Measurements from ENCODE around the gene ZNF853. TPM values are rescaled to one million over a fixed set of nuclear protein-coding genes. Genes with fewer than 3 reads are reported as not detected.
"Not testable (repeated sequence)": the region's sequence is repeated elsewhere in the genome, so short reads cannot be mapped to it uniquely, and the experiment has no call there.

The ZNF853 gene
- polyA plus RNA-seq, 5 donors: 11.6 to 19.4 (median 12.6) TPM

DNA sequence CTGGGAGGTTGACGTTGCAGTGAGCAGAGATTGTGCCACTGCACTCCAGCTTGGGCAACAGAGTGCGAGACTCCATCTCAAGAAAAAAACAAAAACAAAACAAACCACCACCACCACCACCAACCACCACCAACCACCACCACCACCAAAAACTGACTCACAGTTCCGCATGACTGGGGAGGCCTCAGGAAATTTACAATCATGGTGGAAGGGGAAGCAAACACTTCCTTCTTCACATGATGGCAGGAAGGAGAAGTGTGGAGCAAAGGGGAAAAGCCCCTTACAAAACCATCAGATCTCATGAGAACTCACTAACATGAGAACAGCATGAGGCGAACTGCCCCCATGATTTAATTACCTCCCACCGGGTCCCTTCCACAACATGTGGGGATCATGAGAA lies 19.6 kb downstream of the ZNF853 start:
- DNase-seq: not testable (repeated sequence)

DNA sequence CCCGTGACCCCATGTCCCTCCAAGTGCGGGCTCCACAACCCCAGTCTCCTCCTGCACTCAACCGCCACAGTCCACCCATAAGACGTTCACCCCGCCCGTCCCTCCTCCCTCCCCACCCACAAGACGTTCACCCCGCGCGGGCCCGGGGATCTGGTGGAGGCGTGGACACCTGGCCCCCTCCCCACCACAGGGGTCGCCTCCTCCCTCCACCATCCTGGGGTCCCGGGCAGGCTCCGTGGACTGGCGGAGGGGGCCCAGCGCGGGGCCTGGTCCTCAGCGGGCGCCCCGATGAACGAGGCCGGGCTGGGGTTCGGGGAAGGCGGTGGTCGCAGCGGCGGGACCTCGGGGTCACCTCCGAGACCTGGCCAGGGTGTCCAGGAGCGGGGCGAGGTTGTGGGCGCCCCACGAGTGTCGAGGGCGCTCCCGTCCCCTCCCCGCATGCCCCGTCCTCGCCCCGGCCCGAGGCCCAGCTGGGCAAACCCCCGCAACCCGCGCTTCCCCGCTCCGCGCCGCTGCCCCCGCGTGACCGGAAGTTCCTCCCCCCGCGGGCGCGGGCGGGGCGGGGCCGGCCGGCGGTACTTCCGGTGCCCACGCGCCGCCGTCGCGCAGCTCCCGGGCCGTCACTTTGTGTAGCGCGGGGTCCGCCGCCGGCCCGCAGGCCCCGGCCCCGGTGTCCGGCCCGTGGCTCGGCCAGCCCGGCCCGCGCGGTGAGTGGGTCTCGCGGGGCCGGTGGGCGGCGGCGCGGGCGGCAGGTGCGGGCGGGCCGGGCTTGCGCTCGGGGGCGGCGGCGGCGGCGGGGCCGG lies 21.5 kb downstream of the ZNF853 start, which contains the start of gene ZNF316:
Gene ZNF316 (plus strand): TSS at position 578 of the 803 bp plus-strand sequence. CDS start 5,092 bp downstream, outside the sequence.
- DNase-seq: peak in 1 of 2 donors; percentile 28

DNA sequence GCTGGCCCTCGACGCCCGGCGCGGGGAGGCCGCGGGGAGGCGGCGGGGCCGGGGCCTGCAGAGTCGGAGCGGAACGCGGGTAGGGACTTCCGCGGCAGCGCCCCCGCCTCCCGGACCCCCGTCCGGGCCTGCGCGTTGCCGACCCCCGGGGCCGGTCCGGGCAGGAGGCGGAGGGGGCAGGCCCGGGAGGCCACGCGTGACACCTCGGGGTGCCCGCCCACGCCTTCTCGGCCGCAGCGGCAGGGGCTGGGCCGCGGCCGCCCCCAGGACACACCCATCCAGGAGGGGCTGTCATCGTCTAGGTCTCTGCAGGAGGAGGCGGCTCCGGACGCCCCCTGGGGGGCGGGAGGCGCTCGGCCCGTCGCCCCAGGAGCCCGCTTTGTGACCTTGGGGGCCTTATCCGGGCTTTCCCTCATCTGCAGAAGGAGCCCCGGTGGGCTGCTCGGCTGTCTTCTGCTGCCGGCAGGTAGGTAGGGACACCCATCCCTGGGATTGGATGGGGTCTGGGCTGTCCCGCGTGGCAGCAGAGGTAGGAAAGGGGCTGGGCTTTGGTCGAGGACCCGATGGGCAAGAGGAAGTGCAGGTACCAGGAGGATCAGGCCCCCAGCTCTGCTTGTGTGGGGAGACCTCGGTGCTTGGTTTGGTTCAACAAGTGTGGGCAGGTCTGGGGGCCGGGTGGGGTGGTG lies 22.3 kb downstream of the ZNF853 start:
- peak in 1 of 2 donors; percentile 10 for DNase-seq

DNA sequence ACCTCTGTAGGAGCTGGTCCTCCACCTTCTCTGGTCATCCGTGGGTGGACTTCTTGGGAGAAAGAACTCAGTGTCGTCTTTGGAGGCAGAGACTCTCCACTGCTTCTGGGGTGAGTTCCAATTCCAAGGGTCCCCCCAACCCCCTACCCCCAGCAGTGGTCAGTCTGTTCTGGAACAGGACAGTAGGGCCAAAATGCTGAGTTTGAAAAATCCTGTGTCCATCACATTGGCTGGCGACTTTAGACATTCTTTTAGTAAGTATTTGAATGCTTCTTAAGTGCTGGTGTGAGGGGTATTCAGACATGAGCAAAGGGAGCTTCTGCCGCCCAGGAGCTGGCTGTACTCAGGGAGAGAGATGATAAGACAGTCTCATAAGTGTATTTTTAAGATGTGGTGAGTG lies 23.6 kb downstream of the ZNF853 start:
- DNase-seq: no peak

DNA sequence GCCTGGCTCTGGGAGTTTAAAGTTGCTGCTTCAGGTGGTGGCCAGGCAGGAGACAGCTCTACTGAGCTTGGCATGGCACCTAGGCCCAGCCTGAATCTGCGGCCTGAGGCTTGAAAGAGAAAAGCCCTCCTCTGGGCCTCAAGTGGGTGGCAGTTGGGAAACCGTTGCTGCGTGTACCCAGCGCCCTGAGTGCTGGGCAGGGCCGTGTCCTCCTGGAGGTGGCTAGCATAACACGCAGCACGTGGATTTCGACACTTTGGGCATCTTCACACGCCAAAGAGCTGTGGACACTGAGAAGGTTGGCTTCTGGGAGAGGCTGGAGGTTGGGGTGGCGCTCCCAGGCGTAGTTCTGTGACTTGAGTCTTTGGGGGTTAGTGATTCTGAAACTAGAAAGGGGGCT lies 24.2 kb downstream of the ZNF853 start:
- DNase-seq: no peak

DNA sequence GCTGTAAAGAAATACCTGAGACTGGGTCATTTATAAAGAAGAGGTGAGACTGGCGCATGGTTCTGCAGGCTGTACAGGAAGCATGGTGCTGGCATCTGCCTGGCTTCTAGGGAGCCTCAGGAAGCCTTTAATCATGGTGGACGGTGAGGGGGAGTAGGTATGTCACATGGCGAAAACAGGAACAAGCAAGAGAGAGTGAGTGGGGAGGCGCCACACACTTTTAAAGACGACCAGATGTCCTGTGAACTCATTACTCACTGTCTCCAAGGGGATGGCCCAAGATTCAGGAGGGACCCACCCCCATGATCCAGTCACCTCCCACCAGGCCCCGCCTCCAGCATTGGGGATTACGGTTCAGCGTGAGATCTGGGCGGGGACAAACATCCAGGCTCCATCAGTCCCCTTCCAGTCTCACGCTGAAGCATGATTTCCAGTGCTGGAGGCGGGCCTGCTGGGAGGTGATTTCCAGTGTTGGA lies 24.9 kb downstream of the ZNF853 start:
- no peak for DNase-seq

DNA sequence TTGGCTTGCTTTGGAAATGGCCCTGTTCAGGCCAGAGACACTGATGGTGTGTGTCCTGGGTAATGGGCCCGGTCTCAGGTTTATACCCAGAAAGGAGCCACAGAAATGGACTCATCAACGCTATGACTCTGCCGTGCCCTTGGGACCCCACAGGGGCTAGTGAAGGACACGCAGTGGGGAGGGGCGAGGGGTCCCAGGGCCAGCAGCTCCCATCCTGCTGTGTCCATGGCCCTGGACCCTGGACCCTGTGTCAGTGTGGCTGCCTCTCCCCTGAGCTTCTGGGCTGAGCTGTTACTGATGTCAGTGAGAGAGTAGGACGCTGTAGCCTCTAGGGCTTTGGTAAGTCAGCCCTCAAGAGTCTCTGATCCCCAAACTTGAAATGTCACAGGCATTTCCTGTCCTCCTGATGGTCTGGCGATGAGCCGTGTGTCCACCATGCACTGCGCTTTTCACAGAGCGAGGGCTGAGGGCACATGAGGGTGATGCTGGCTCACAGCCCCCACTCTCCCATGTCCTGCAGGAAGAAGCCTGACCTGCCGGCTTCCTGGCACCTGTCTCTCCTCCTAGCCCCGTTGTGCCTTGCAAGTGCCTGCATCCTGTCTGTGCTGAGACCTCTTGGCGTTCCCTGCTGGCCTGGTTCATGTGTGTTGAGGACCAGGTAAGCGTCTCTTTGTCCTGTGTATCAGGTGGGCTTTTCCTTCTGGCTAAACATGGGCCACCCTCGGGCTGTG lies 26.1 kb downstream of the ZNF853 start:
- DNase-seq: no peak

DNA sequence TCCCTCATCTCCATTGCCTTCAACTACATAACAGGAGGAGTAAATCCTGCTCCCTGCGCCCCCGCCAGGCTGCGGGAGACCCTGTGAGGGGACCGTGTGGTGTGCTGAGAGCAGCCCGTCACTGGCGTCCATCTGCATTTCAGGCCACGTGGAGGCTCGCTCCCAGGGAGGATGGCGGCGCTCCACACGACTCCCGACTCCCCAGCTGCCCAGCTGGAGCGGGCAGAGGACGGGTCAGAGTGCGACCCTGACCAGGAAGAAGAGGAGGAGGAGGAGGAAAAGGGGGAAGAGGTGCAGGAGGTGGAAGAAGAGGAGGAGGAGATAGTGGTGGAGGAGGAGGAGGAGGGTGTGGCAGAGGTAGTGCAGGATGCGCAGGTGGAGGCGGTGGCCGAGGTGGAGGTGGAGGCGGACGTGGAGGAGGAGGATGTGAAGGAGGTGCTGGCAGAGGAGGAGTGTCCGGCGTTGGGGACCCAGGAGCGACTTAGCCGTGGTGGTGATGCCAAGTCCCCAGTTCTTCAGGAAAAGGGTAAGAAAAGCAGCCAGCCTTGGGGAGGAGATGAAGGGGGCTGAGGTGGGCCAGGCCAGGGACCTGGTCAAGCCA lies 26.9 kb downstream of the ZNF853 start:
- no peak for DNase-seq

DNA sequence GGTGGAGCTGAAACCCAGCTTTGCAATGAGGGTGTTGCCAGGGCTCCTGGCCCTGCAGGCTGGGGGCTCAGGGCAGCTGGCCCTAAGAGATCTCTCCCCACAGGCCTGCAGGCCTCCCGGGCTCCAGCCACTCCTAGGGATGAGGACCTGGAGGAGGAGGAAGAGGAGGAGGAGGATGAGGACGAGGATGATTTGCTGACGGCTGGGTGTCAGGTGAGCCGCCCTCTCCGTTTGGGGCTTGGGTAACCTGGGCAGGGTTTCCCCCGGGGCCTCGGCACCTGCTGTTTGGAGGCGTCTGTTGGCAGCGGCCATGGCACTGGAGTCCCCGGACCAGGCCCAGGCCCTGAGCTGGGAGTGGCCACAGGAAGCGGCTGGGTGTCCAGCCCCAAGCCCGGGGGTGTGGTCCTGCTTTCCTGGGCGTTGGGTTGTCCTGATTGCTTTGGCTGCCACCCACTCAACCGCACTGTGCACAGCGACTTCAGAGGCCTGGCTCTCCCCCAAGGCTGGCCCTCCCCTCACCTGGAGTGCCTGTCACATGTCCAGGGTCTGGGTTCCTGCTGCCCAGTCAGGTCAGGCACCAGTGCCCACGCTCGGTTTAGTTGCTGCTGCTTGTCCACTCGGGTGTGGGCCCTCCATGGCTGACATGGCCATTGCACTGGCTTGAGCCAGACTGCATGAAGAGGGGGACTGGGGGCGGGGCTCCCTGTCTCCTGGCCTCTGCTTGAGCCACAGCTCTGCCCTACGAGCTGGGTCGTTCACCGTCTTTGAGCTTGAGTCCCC lies 27.6 kb downstream of the ZNF853 start:
- DNase-seq: no peak

DNA sequence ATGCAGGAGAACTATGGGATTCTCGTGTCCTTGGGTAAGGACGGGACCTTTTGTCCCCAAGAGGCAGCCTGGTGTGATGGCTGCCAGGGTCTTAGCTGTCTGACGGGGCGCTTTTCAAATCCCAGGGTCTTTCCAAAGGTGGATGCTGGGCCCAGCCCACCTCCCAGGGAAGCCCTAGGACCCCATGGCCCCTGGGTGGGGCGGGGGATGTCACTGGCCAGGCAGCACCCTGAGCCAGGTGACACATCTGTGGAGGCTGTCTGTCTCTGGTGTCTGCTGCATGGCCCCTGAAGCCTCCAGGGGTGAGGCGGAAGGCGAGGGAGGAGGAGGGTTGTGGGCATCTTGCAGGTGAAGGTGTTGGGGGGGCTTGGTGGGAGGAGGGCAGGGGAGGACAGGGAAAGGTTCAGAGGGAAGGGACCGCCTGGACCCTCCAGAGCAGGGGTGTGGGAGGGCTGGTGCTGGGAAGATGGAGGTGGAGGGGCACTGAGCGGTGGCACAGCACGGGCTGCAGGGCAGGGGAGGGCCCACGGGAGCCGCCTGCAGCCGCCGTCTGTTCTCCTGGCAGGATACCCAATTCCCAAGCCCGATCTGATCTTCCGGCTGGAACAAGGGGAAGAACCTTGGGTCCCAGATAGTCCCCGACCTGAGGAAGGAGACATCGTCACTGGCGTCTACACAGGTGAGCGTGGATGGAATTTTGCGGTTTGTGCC lies 28.7 kb downstream of the ZNF853 start:
- no peak for DNase-seq

DNA sequence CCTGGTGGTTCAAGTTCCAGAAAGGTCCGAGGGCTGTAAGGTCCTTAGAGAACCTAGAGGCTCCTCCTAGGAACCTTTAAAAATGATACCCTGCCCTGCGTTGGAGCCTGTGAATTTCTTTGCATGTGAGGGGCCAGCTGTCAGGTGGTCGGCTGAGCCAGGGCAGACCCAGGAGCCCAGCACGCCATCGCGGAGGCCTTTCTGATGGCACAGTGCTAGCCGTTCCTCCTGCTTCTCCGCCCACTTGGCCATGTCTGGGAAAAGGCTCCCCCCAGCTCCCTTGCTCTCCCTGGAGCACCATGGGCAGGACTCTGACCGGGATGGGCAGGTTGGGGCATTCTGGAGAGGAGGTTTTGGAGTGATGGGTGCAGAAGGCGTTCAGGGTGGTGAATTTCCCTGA lies 29.3 kb downstream of the ZNF853 start:
- DNase-seq: no peak

DNA sequence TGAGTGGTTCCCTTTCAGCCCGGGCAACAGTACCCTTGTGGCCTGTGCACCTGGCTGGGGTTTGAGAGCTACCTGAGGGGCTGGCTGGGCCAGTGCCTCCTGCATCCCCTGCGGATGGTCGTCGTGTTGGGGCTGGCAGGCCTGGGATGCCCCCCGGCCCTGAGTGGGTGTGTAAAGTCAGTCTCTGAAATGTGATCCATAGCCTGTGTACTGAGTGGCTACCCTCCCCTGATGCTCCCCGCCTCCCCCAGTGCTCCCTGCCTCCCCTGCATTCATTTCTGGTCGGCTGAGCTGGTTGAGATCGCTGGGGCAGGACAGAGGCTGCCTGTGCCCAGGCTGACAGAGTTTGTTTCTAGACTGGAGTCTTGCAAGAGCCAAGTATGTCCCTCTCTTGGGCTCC lies 31.1 kb downstream of the ZNF853 start:
- no peak for DNase-seq

DNA sequence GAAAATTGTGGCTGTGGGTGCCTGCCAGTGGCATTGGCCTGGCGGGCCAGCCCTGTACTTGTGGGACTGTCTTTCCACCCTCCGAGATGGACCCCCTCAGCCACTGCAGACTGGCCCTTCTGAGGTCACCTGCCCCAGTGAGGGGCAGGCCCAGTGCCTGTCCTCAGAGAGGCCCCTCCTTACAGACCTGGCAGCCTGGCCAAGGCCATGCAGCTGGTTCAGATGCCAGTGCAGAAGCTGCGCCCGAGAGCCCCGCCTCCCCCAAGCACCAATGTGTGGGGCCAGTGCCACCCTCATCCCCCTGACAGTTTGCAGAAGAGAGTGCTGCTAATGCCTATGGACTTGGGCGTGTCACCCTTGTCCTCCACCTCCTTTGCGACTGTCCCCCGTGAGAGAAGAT lies 31.7 kb downstream of the ZNF853 start:
- no peak for DNase-seq

DNA sequence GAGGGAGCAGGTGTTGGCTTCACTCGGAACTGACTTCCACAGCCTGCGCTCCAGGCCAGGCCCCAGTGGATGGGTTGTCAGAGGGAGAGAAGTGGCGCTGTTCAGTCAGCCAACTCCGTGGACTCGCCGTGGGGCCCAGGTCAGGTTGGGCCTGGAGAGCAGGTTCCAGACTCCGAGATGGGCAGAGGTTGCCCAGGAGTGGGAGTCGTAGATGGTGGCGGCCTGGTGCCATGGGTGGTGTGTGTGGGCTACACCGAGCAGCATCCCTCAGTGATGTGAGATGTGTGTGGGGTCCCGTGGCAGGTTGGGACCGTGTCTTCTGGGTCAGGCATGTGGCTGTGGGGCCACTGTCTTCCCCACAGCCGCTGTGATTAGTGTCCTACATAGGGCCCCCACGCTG lies 32.1 kb downstream of the ZNF853 start:
- DNase-seq: no peak

DNA sequence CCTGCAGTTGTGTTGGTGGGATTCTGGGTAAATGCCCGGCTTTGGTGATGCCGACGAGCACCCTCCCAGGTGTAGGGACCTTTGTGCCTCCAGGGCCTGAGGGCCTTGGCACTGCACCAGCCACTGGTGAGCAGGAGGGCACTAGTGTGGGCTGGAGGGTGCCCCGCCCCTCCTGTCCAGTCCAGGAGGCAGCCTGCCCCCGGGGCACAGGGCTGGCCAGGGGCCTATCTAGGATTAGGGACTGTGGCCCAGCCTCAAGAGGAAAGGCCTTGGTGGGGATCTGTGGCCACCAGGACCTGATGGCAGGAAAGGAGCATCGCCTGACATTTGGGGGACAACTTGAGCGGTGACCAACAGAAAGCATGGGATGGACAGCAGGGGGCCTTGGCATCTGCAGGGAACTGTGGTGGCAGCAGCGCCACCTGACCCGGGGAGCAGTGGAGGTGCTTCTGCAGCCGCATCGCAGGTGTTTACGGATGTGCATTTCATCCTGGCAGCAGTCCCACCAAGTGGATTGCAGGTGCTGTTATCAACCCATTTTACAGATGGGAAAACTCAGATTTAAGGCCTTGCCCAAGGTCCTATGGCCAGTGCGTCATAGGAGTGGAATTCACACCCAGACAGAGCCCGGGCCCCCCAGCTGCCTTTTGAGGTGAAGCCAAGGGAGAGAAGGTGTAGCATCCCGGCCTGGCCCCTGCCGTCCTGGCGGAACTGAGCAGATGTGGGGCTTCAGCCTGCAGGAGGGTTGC lies 32.8 kb downstream of the ZNF853 start:
- DNase-seq: no peak

DNA sequence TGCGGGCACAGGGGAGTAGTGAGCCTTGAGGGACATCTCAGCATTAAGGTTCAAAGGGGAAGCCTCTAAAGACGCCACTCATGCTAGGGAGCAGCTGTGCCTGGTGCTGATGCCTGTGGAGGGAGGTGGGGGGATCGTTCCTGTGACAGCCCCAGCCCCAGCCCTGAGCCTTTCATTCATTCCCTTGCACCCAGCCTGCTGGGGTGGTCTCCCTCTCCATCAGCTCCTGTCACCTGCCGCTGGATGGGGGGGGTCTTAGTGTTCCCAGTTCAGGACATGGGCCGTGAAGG lies 33.4 kb downstream of the ZNF853 start:
- DNase-seq: no peak

DNA sequence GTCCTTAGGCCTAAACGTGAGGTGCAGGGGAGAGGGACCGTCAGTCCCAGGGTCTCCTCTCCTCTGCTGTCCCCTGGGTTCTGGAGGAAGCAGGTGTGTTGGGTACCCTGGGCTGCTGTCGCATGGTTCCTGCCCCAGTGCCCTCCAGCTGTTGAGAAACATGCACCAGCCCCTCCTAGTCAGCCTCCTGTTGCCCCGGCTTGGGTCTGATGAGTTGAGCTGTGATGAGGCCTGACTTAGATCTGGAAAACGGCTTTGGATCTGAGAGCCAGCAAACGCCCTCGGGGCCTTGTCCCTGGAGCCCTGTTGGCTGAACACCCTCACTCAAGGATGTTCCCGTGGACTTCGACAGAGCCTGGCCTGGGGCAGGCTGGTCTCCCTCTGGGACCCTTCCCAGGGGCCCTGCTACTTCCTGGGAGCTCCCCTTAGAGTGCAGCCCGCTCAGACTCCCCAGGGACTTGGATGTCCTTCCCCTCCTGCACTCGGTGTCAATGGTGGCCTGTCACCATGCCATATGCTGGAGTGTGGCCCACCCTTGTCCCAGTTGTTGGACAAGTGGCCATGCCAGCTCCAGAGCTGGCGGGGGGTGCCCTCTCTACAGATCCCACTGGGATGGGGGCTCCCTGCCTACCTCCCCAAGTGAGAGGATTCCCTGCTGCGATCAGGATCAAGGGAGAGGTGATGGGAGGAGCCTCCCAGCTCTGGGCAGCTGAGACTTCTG lies 34.0 kb downstream of the ZNF853 start:
- DNase-seq: no peak

DNA sequence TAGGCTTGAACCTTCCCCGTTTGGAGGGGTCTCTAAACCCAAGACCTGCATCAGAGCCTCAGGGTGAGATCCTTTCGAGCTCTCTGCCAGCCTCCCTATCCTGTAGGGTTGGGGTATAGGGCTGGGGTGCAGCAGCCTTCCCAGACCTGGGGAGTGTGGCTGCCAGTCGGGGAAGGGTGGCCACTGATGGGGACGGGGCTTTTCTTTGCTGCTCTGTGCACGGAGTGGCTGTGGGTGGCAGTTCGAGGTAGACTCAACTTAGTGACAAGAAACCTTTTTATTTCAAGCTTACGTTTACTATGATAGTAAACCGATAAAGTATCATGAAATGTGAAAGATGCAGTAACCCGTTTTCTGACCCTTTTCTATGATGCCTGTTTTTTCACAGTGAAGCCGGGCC lies 34.7 kb downstream of the ZNF853 start:
- no peak for DNase-seq

DNA sequence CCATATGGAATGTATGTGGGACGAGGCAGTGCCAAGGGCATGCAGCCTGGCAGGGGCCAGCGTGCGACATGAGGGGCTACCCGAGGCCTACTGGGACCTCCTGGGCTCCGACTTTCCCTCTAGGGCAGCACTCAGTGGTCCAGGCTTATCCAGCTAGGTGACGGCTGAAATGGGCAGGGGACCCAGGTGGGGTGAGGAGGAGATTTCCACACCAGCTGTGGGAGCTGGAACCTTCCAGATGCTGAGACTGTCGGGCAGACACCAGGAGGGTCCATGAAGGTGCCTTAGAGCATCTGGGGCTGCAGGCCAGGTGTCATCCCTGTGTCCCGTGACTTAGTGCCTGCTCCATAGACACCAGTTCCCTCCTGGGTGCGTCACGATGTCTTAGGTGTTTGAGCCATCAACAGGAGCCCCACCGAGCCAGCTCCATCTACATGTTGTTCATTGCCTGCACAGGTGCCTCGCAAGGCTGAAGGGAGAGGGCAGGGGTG lies 35.2 kb downstream of the ZNF853 start:
- no peak for DNase-seq
